Eye (tissue), 1 donor: ENCODE measurements around the gene CNTN1.

Source experiments
- DNase-seq: peaks from one replicate; pipeline ENCODE4 v3.0.0-alpha.2; 2015

CNTN1 gene

GRCh38 chr12:40864891-40865290 lies 172.7 kb downstream of the CNTN1 start:
- no peak for DNase-seq

GRCh38 chr12:40870981-40871380 lies 178.7 kb downstream of the CNTN1 start:
- no peak for DNase-seq

- no peak for DNase-seq
Observed at GRCh38 chr12:40874868-40875267, 182.6 kb downstream of the CNTN1 start.

GRCh38 chr12:40889329-40889728 lies 197.1 kb downstream of the CNTN1 start:
- no peak for DNase-seq

- no peak for DNase-seq
Observed at GRCh38 chr12:40892528-40892927, 200.3 kb downstream of the CNTN1 start.

- no peak for DNase-seq
Observed at GRCh38 chr12:40898505-40898904, 206.3 kb downstream of the CNTN1 start.

GRCh38 chr12:40903040-40903439 lies 210.8 kb downstream of the CNTN1 start:
- DNase-seq: no peak

- no peak for DNase-seq
Observed at GRCh38 chr12:40907115-40907527, 214.9 kb downstream of the CNTN1 start.

GRCh38 chr12:40911676-40912075 lies 219.4 kb downstream of the CNTN1 start:
- DNase-seq: no peak

- no peak for DNase-seq
Observed at GRCh38 chr12:40915172-40915571, 222.9 kb downstream of the CNTN1 start.

GRCh38 chr12:40917561-40917960 lies 225.3 kb downstream of the CNTN1 start:
- peak; percentile 23 for DNase-seq

- DNase-seq: peak; percentile 59
Observed at GRCh38 chr12:40921563-40922163, 229.4 kb downstream of the CNTN1 start.

GRCh38 chr12:40937891-40938290 lies 245.7 kb downstream of the CNTN1 start:
- no peak for DNase-seq

GRCh38 chr12:40942326-40942725 lies 250.1 kb downstream of the CNTN1 start:
- DNase-seq: no peak

- DNase-seq: no peak
Observed at GRCh38 chr12:40945772-40946171, 253.5 kb downstream of the CNTN1 start.

- peak; percentile 65 for DNase-seq
Observed at GRCh38 chr12:40946612-40947194, 254.5 kb downstream of the CNTN1 start.

- no peak for DNase-seq
Observed at GRCh38 chr12:40947797-40948196, 255.6 kb downstream of the CNTN1 start.

GRCh38 chr12:40953076-40953475 lies 260.8 kb downstream of the CNTN1 start:
- DNase-seq: peak; percentile 16

- no peak for DNase-seq
Observed at GRCh38 chr12:40957417-40957816, 265.2 kb downstream of the CNTN1 start.

- DNase-seq: no peak
Observed at GRCh38 chr12:40959041-40959440, 266.8 kb downstream of the CNTN1 start.

- no peak for DNase-seq
Observed at GRCh38 chr12:40963751-40964150, 271.5 kb downstream of the CNTN1 start.

- DNase-seq: no peak
Observed at GRCh38 chr12:40969796-40970195, 277.6 kb downstream of the CNTN1 start.

GRCh38 chr12:40970320-40970907 lies 278.2 kb downstream of the CNTN1 start:
- no peak for DNase-seq

GRCh38 chr12:40971911-40972310 lies 279.7 kb downstream of the CNTN1 start:
- DNase-seq: no peak

- DNase-seq: no peak
Observed at GRCh38 chr12:40976546-40976945, 284.3 kb downstream of the CNTN1 start.
